WTC11 (cell line): ENCODE data around the gene RBL1. TPM values are rescaled to one million over a fixed set of nuclear protein-coding genes. Genes with fewer than 3 reads are reported as not detected.

Experiments used
- ATAC-seq: fragments of 200-7000 bp; cut with Tn5 transposase; 2 replicates; pipeline ENCODE4 v1.10.0; 2021; ENCODE audit warnings: mild to moderate bottlenecking, moderate library complexity
- CTCF ChIA-PET: fragments of 300-600 bp; sonication (Branson Sonifier 250); formaldehyde crosslinking; loops from one replicate; lab custom pipeline; 2021; ENCODE audit warnings: antibody characterized with exemption; lab: Charles Lee
- POLR2A ChIA-PET: fragments of 350-600 bp; sonication (Branson Sonifier 250); formaldehyde crosslinking; loops from one replicate; lab custom pipeline; 2021; ENCODE audit warnings: antibody characterized with exemption; lab: Charles Lee
- DNase-seq: peaks from one replicate; pipeline ENCODE4 v3.0.0; 2021; ENCODE audit warnings: low spot score
- H3K27ac Mint-ChIP-seq: 2 replicates; pipeline ENCODE4 v1.8.0; 2021; ENCODE audit warnings: mixed read lengths
- H3K27me3 Mint-ChIP-seq: 2 replicates; pipeline ENCODE4 v1.8.0; 2021; ENCODE audit warnings: low read depth, mild to moderate bottlenecking, moderate library complexity, mixed read lengths
- H3K36me3 Mint-ChIP-seq: 2 replicates; pipeline ENCODE4 v1.8.0; 2021; ENCODE audit warnings: mixed read lengths
- H3K4me1 Mint-ChIP-seq: 2 replicates; pipeline ENCODE4 v1.8.0; 2022; ENCODE audit warnings: mixed read lengths
- H3K4me3 Mint-ChIP-seq: 2 replicates; pipeline ENCODE4 v1.8.0; 2021; ENCODE audit warnings: mild to moderate bottlenecking, moderate library complexity, mixed read lengths
- H3K9me3 Mint-ChIP-seq: 2 replicates; pipeline ENCODE4 v1.8.0; 2021; ENCODE audit warnings: mixed read lengths
- CREM ChIP-seq: sonication (generic); formaldehyde crosslinking; IDR thresholded peaks from 2 replicates; pipeline ENCODE4 v1.8.1; 2022; ENCODE audit warnings: mild to moderate bottlenecking, missing genetic modification reagents, moderate library complexity
- ELF4 ChIP-seq: sonication (generic); formaldehyde crosslinking; IDR thresholded peaks from 2 replicates; pipeline ENCODE4 v1.8.1; 2022; ENCODE audit warnings: low read depth, mild to moderate bottlenecking, moderate library complexity, missing genetic modification reagents
- FOXJ3 ChIP-seq: sonication (generic); formaldehyde crosslinking; IDR thresholded peaks from 2 replicates; pipeline ENCODE4 v1.9.0; 2021; ENCODE audit warnings: missing genetic modification reagents, mild to moderate bottlenecking, borderline replicate concordance
- FOXK1 ChIP-seq: sonication (generic); formaldehyde crosslinking; IDR thresholded peaks from 2 replicates; pipeline ENCODE4 v1.8.0; 2022; ENCODE audit warnings: mild to moderate bottlenecking, moderate library complexity, missing genetic modification reagents
- FOXP1 ChIP-seq: sonication (generic); formaldehyde crosslinking; IDR thresholded peaks from 2 replicates; pipeline ENCODE4 v1.8.0; 2022; ENCODE audit warnings: missing genetic modification reagents, mild to moderate bottlenecking, moderate library complexity, borderline replicate concordance
- GRHL2 ChIP-seq: fragments of 250-450 bp; sonication (Bioruptor Pico); IDR thresholded peaks from 2 replicates; pipeline ENCODE4 v1.8.0; 2022; ENCODE audit warnings: mild to moderate bottlenecking, moderate library complexity; ENCODE audit not compliant: insufficient replicate concordance, severe bottlenecking
- IRF2 ChIP-seq: sonication (generic); formaldehyde crosslinking; IDR thresholded peaks from 2 replicates; pipeline ENCODE4 v1.8.0; 2022; ENCODE audit warnings: low read depth, missing genetic modification reagents, borderline replicate concordance
- JAZF1 ChIP-seq: fragments of 250-450 bp; sonication (Bioruptor Pico); IDR thresholded peaks from 2 replicates; pipeline ENCODE4 v1.9.0; 2021; ENCODE audit warnings: moderate library complexity, mild to moderate bottlenecking, inconsistent platforms
- RORB ChIP-seq: fragments of 250-450 bp; sonication (Bioruptor Pico); IDR thresholded peaks from 2 replicates; pipeline ENCODE4 v1.9.0; 2021; ENCODE audit warnings: mild to moderate bottlenecking
- ZNF219 ChIP-seq: sonication (generic); formaldehyde crosslinking; IDR thresholded peaks from 2 replicates; pipeline ENCODE4 v1.8.0; 2023; ENCODE audit warnings: missing genetic modification reagents, mild to moderate bottlenecking, borderline replicate concordance
- ZNF263 ChIP-seq: sonication (generic); formaldehyde crosslinking; IDR thresholded peaks from 2 replicates; pipeline ENCODE4 v1.8.1; 2022; ENCODE audit warnings: low read depth, mild to moderate bottlenecking, moderate library complexity, missing genetic modification reagents
- total RNA-seq: library from RNA; stranded (reverse); gene quantifications from 3 replicates; pipeline ENCODE4 v1.2.3, GENCODE V29; 2021
- TF ChIP-seq, protein P1 (sequence below): sonication (generic); formaldehyde crosslinking; IDR thresholded peaks from 2 replicates; pipeline ENCODE4 v1.8.1; 2023; ENCODE audit warnings: mild to moderate bottlenecking, missing genetic modification reagents, borderline replicate concordance
- TF ChIP-seq, protein P2 (sequence below): fragments of 250-450 bp; sonication (Bioruptor Pico); IDR thresholded peaks from 2 replicates; pipeline ENCODE4 v1.9.0; 2021; ENCODE audit warnings: mild to moderate bottlenecking, borderline replicate concordance
- TF ChIP-seq, protein P3 (sequence below): sonication (generic); formaldehyde crosslinking; IDR thresholded peaks from 2 replicates; pipeline ENCODE4 v1.8.0; 2022; ENCODE audit warnings: mild to moderate bottlenecking, missing genetic modification reagents
- TF ChIP-seq, protein P4 (sequence below): fragments of 250-450 bp; sonication (Bioruptor Pico); conservative IDR thresholded peaks from 2 replicates; pipeline ENCODE4 v1.9.0; 2021; ENCODE audit warnings: mild to moderate bottlenecking
- TF ChIP-seq, protein P5 (sequence below): fragments of 200-600 bp; IDR thresholded peaks from 2 replicates; pipeline ENCODE4 v1.8.0; 2022; ENCODE audit warnings: antibody characterized with exemption
- TF ChIP-seq, protein P6 (sequence below): sonication (generic); formaldehyde crosslinking; conservative IDR thresholded peaks from 2 replicates; pipeline ENCODE4 v1.8.1; 2022; ENCODE audit warnings: mild to moderate bottlenecking, missing genetic modification reagents
- TF ChIP-seq, protein P7 (sequence below): sonication (generic); formaldehyde crosslinking; IDR thresholded peaks from 2 replicates; pipeline ENCODE4 v1.8.1; 2023; ENCODE audit warnings: mild to moderate bottlenecking, missing genetic modification reagents

Gene RBL1
- total RNA-seq, 1 experiment from 2014 or later: 11.1 TPM

DNA sequence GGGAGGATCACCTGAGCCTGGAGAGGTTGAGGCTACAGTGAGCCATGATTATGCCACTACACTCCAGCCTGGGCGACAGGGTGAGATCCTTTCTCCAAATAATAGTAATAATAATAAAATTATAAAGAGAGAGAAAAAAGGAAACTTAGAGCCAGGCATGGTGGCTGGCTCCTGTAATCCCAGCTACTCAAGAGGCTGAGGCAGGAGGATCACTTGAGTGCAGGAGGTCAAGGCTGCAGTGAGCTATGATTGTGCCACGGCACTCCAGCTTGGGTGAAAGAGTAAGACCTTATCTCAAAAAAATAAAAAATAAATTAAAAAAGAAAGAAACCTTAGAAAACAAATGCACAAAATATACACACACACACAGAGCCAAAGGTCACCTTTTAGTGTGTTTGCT is 139.1 kb downstream of the RBL1 start (continued):
- TF ChIP-seq, protein P1, sequence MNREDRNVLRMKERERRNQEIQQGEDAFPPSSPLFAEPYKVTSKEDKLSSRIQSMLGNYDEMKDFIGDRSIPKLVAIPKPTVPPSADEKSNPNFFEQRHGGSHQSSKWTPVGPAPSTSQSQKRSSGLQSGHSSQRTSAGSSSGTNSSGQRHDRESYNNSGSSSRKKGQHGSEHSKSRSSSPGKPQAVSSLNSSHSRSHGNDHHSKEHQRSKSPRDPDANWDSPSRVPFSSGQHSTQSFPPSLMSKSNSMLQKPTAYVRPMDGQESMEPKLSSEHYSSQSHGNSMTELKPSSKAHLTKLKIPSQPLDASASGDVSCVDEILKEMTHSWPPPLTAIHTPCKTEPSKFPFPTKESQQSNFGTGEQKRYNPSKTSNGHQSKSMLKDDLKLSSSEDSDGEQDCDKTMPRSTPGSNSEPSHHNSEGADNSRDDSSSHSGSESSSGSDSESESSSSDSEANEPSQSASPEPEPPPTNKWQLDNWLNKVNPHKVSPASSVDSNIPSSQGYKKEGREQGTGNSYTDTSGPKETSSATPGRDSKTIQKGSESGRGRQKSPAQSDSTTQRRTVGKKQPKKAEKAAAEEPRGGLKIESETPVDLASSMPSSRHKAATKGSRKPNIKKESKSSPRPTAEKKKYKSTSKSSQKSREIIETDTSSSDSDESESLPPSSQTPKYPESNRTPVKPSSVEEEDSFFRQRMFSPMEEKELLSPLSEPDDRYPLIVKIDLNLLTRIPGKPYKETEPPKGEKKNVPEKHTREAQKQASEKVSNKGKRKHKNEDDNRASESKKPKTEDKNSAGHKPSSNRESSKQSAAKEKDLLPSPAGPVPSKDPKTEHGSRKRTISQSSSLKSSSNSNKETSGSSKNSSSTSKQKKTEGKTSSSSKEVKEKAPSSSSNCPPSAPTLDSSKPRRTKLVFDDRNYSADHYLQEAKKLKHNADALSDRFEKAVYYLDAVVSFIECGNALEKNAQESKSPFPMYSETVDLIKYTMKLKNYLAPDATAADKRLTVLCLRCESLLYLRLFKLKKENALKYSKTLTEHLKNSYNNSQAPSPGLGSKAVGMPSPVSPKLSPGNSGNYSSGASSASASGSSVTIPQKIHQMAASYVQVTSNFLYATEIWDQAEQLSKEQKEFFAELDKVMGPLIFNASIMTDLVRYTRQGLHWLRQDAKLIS (CRISPR knock-in tag): no peak
- no peak for TF ChIP-seq CREM (CRISPR knock-in tag)
- TF ChIP-seq, protein P2, sequence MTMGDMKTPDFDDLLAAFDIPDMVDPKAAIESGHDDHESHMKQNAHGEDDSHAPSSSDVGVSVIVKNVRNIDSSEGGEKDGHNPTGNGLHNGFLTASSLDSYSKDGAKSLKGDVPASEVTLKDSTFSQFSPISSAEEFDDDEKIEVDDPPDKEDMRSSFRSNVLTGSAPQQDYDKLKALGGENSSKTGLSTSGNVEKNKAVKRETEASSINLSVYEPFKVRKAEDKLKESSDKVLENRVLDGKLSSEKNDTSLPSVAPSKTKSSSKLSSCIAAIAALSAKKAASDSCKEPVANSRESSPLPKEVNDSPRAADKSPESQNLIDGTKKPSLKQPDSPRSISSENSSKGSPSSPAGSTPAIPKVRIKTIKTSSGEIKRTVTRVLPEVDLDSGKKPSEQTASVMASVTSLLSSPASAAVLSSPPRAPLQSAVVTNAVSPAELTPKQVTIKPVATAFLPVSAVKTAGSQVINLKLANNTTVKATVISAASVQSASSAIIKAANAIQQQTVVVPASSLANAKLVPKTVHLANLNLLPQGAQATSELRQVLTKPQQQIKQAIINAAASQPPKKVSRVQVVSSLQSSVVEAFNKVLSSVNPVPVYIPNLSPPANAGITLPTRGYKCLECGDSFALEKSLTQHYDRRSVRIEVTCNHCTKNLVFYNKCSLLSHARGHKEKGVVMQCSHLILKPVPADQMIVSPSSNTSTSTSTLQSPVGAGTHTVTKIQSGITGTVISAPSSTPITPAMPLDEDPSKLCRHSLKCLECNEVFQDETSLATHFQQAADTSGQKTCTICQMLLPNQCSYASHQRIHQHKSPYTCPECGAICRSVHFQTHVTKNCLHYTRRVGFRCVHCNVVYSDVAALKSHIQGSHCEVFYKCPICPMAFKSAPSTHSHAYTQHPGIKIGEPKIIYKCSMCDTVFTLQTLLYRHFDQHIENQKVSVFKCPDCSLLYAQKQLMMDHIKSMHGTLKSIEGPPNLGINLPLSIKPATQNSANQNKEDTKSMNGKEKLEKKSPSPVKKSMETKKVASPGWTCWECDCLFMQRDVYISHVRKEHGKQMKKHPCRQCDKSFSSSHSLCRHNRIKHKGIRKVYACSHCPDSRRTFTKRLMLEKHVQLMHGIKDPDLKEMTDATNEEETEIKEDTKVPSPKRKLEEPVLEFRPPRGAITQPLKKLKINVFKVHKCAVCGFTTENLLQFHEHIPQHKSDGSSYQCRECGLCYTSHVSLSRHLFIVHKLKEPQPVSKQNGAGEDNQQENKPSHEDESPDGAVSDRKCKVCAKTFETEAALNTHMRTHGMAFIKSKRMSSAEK (CRISPR knock-in tag): no peak
- no peak for TF ChIP-seq JAZF1 (CRISPR knock-in tag)
- TF ChIP-seq ZNF263: no peak
- no peak for TF ChIP-seq GRHL2 (CRISPR knock-in tag)
- no peak for TF ChIP-seq ELF4 (CRISPR knock-in tag)
- TF ChIP-seq, protein P3, sequence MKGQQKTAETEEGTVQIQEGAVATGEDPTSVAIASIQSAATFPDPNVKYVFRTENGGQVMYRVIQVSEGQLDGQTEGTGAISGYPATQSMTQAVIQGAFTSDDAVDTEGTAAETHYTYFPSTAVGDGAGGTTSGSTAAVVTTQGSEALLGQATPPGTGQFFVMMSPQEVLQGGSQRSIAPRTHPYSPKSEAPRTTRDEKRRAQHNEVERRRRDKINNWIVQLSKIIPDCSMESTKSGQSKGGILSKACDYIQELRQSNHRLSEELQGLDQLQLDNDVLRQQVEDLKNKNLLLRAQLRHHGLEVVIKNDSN: no peak
- no peak for TF ChIP-seq FOXK1 (CRISPR knock-in tag)
- TF ChIP-seq FOXP1 (CRISPR knock-in tag): no peak
- TF ChIP-seq, all 79 proteins: peak for 0

DNA sequence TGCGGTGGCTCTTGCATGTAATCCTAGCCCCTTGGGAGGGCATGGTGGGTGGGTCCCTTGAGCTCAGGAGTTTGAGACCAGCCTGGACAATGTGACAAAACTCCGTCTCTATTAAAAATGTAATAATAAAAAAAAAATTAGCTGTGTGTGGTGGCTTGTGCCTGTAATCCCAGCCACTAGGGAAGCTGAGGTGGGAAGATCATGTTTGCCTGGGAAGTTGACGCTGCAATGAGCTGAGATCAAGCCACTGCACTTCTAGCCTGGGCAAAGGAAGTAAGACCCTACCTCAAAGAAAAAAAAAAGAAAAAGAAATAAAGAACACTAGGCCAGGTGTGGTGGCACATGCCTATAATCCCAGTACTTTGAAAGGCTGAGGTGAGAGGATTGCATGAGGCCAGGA is 139.8 kb downstream of the RBL1 start:
- ChIA-PET POLR2A (no interaction called here), CTCF (interaction anchor here (0.9 kb wide), 2 partner anchors 148 to 556 kb away, joined by 3 read pairs; no protein-coding TSS in a partner anchor)
- H3K4me1 Mint-ChIP-seq: peaks cover 7% of the 10 kb centered on the region
- TF ChIP-seq, protein P4, sequence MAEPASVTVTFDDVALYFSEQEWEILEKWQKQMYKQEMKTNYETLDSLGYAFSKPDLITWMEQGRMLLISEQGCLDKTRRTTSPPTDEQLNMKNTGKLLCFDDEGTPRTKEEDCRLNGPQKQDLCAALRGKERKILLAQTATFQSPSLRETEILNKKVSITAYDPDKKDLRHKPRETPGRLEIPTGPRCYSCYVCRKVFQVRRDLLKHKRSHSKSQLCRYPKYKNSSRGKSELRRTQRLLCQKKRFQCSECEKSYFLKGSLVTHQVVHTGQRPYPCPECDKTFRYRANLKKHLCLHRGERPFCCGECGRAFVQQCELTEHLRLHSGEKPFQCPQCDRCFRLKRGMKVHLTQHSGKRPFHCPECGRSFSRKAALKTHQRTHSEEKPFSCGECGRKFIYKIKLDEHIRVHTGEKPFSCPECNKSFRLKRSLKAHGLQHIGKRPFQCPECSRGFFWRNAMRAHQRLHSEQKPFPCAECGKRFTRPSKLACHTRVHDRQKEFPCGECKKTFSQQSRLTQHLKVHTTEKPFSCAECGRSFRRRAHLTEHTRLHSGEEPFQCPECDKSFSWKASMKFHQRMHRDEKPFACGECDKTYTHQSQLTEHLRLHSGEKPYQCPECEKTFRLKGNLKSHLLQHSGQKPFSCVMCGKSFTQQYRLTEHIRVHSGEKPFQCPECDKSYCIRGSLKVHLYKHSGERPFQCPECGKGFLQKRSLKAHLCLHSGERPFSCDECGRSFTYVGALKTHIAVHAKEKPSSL (CRISPR knock-in tag): no peak
- TF ChIP-seq ZNF219 (CRISPR knock-in tag): no peak
- TF ChIP-seq, protein P5, sequence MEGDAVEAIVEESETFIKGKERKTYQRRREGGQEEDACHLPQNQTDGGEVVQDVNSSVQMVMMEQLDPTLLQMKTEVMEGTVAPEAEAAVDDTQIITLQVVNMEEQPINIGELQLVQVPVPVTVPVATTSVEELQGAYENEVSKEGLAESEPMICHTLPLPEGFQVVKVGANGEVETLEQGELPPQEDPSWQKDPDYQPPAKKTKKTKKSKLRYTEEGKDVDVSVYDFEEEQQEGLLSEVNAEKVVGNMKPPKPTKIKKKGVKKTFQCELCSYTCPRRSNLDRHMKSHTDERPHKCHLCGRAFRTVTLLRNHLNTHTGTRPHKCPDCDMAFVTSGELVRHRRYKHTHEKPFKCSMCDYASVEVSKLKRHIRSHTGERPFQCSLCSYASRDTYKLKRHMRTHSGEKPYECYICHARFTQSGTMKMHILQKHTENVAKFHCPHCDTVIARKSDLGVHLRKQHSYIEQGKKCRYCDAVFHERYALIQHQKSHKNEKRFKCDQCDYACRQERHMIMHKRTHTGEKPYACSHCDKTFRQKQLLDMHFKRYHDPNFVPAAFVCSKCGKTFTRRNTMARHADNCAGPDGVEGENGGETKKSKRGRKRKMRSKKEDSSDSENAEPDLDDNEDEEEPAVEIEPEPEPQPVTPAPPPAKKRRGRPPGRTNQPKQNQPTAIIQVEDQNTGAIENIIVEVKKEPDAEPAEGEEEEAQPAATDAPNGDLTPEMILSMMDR: no peak
- TF ChIP-seq, protein P6, sequence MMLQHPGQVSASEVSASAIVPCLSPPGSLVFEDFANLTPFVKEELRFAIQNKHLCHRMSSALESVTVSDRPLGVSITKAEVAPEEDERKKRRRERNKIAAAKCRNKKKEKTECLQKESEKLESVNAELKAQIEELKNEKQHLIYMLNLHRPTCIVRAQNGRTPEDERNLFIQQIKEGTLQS (CRISPR knock-in tag): no peak
- TF ChIP-seq, protein P7, sequence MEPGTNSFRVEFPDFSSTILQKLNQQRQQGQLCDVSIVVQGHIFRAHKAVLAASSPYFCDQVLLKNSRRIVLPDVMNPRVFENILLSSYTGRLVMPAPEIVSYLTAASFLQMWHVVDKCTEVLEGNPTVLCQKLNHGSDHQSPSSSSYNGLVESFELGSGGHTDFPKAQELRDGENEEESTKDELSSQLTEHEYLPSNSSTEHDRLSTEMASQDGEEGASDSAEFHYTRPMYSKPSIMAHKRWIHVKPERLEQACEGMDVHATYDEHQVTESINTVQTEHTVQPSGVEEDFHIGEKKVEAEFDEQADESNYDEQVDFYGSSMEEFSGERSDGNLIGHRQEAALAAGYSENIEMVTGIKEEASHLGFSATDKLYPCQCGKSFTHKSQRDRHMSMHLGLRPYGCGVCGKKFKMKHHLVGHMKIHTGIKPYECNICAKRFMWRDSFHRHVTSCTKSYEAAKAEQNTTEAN (CRISPR knock-in tag): no peak
- TF ChIP-seq CREM (CRISPR knock-in tag): no peak
- TF ChIP-seq IRF2 (CRISPR knock-in tag): no peak
- TF ChIP-seq RORB: no peak
- no peak for TF ChIP-seq FOXJ3 (CRISPR knock-in tag)

More for the DNA sequence above, 139.8 kb downstream of the RBL1 start:
- peaks cover 10% of the 10 kb centered on the region; the same call in 1 of the 2 replicates for H3K9me3 Mint-ChIP-seq
- DNase-seq (no peak), ATAC-seq (no peak)
- no peak overlapping the region for H3K27ac Mint-ChIP-seq
- H3K4me3 Mint-ChIP-seq: no peak overlapping the region
- no peaks in the 10 kb centered on the region; the same call in 1 of the 2 replicates for H3K27me3 Mint-ChIP-seq
- H3K36me3 Mint-ChIP-seq: no peaks in the 10 kb centered on the region; the same call in 1 of the 2 replicates
